SK-N-SH (cell line): Measurements from ENCODE around the gene HK1. TPM values are rescaled to one million over a fixed set of nuclear protein-coding genes. Genes with fewer than 3 reads are reported as not detected.

Experiments used
- CTCF ChIA-PET: fragments of 300-600, 350-600 bp; formaldehyde crosslinking; extraction: SDS; loops from one replicate; lab custom pipeline; 2021; lab: Yijun Ruan, JAX
- POLR2A ChIA-PET: fragments of 350-600 bp; sonication (Branson Sonifier 250); formaldehyde crosslinking; extraction: SDS; loops from one replicate; lab custom pipeline; 2020; ENCODE audit warnings: antibody characterized with exemption, inconsistent platforms; lab: Yijun Ruan, JAX
- DNase-seq: peaks from one replicate; pipeline ENCODE4 v3.0.0; 2012
- H2AFZ ChIP-seq: fragments of 200-600 bp; sonication (generic); 2 replicates; pipeline ENCODE4 v1.8.1; 2016; ENCODE audit warnings: antibody characterized with exemption, mild to moderate bottlenecking, low read depth
- H3F3A ChIP-seq: fragments of 200-600 bp; sonication (generic); replicated peaks from 2 replicates; pipeline ENCODE3; 2016; ENCODE audit warnings: antibody characterized with exemption, mild to moderate bottlenecking; ENCODE audit not compliant: insufficient read depth
- H3K27ac ChIP-seq, 2 experiments: fragments of 200-500 bp in 1 of 2; fragments of 200-600 bp in 1 of 2; sonication (Bioruptor generic) in 1 of 2; sonication (generic), shearing (Covaris generic) in 1 of 2; 2 replicates each; pipeline versions ENCODE4 v1.5.1 to v1.6.1; 2014 to 2016; ENCODE audit warnings: low read depth in 2 of 2, inconsistent platforms in 1 of 2, low read length in 1 of 2, mild to moderate bottlenecking in 1 of 2, mixed read lengths in 1 of 2
- H3K27me3 ChIP-seq: fragments of 200-600 bp; sonication (generic), shearing (Covaris generic); 2 replicates; pipeline ENCODE4 v1.6.1; 2016; ENCODE audit warnings: mixed run types; ENCODE audit not compliant: insufficient read depth
- H3K36me3 ChIP-seq, 2 experiments: fragments of 200-500 bp in 1 of 2; fragments of 200-600 bp in 1 of 2; sonication (Bioruptor generic) in 1 of 2; sonication (generic) in 1 of 2; replicated peaks in 1 of 2; 2 replicates each; pipeline versions ENCODE3 to v1.5.1; 2014 to 2016; ENCODE audit warnings: low read length in 1 of 2, mild to moderate bottlenecking in 1 of 2; ENCODE audit not compliant: insufficient read depth in 2 of 2, control insufficient read depth in 1 of 2
- H3K4me1 ChIP-seq, 2 experiments: fragments of 200-500 bp in 1 of 2; fragments of 200-600 bp in 1 of 2; sonication (Bioruptor generic) in 1 of 2; sonication (generic), shearing (Covaris generic) in 1 of 2; 2 replicates each; pipeline versions ENCODE4 v1.5.1 to v1.6.1; 2014 to 2016; ENCODE audit warnings: low read depth in 1 of 2, low read length in 1 of 2, mixed run types in 1 of 2; ENCODE audit not compliant: insufficient read depth in 2 of 2, control insufficient read depth in 1 of 2
- H3K4me2 ChIP-seq: fragments of 200-600 bp; sonication (generic), shearing (Covaris generic); 2 replicates; pipeline ENCODE4 v1.6.1; 2017; ENCODE audit warnings: mixed run types
- H3K4me3 ChIP-seq, 2 experiments: fragments of 200-500 bp in 1 of 2; fragments of 200-600 bp in 1 of 2; sonication (Bioruptor generic) in 1 of 2; sonication (generic), shearing (Covaris generic) in 1 of 2; 2 replicates each; pipeline versions ENCODE4 v1.5.1 to v1.8.1; 2014 to 2016; ENCODE audit warnings: low read depth in 2 of 2, inconsistent platforms in 1 of 2, low read length in 1 of 2, mild to moderate bottlenecking in 1 of 2, mixed read lengths in 1 of 2, moderate library complexity in 1 of 2
- H3K79me2 ChIP-seq: fragments of 200-600 bp; sonication (generic); 2 replicates; pipeline ENCODE4 v1.8.1; 2017; ENCODE audit warnings: mild to moderate bottlenecking; ENCODE audit not compliant: insufficient read depth
- H3K9ac ChIP-seq: fragments of 200-600 bp; sonication (generic); 2 replicates; pipeline ENCODE4 v1.6.1; 2017; ENCODE audit warnings: mixed run types
- H3K9me2 ChIP-seq: fragments of 200-600 bp; sonication (generic); 2 replicates; pipeline ENCODE4 v1.6.1; 2017; ENCODE audit warnings: mixed run types
- H3K9me3 ChIP-seq: fragments of 200-600 bp; sonication (generic); 2 replicates; pipeline ENCODE4 v1.6.1; 2017; ENCODE audit warnings: mixed run types, mild to moderate bottlenecking, moderate library complexity
- H4K20me1 ChIP-seq: fragments of 200-600 bp; sonication (generic); 2 replicates; pipeline ENCODE4 v1.6.1; 2017; ENCODE audit warnings: mild to moderate bottlenecking, mixed run types; ENCODE audit not compliant: insufficient read depth
- CHD2 ChIP-seq: fragments of 150-350 bp; IDR thresholded peaks from 2 replicates; pipeline ENCODE4 v1.6.1; 2018; ENCODE audit warnings: low read length; ENCODE audit not compliant: partially characterized antibody
- EZH2phosphoT487 ChIP-seq: fragments of 200-600 bp; sonication (generic); IDR thresholded peaks from 2 replicates; pipeline ENCODE4 v1.6.1; 2017; ENCODE audit warnings: low read depth, mixed run types, mild to moderate bottlenecking, antibody characterized with exemption, moderate library complexity, borderline replicate concordance
- FOXJ3 ChIP-seq: sonication (generic); formaldehyde crosslinking; IDR thresholded peaks from 2 replicates; pipeline ENCODE4 v1.5.1; 2020; ENCODE audit warnings: mild to moderate bottlenecking, missing genetic modification reagents
- FOXM1 ChIP-seq: IDR thresholded peaks from 2 replicates; pipeline ENCODE4 v1.4.0; 2012; ENCODE audit warnings: low read depth, mild to moderate bottlenecking
- GATA2 ChIP-seq: sonication (generic); formaldehyde crosslinking; IDR thresholded peaks from 2 replicates; pipeline ENCODE4 v1.5.0; 2020; ENCODE audit warnings: mild to moderate bottlenecking, missing genetic modification reagents
- JUND ChIP-seq: IDR thresholded peaks from 2 replicates; pipeline ENCODE4 v1.4.0; 2012
- MEF2A ChIP-seq: IDR thresholded peaks from 2 replicates; pipeline ENCODE4 v1.4.0; 2012; ENCODE audit warnings: low read depth, borderline replicate concordance
- MXI1 ChIP-seq: IDR thresholded peaks from 2 replicates; pipeline ENCODE4 v1.6.1; 2012; ENCODE audit warnings: mild to moderate bottlenecking, low read depth, low read length, improper control_type of control experiment
- NFIC ChIP-seq: IDR thresholded peaks from 2 replicates; pipeline ENCODE4 v1.4.0; 2012; ENCODE audit warnings: borderline replicate concordance
- NRF1 ChIP-seq: IDR thresholded peaks from 2 replicates; pipeline ENCODE4 v1.6.1; 2012; ENCODE audit warnings: low read depth, mild to moderate bottlenecking, low read length
- RAD21 ChIP-seq: IDR thresholded peaks from 2 replicates; pipeline ENCODE4 v1.6.1; 2012; ENCODE audit warnings: mild to moderate bottlenecking, low read length
- RCOR1 ChIP-seq: fragments of 150-350 bp; IDR thresholded peaks from 2 replicates; pipeline ENCODE4 v1.6.1; 2017; ENCODE audit warnings: antibody characterized with exemption, low read length
- RFX5 ChIP-seq: IDR thresholded peaks from 2 replicates; pipeline ENCODE4 v1.6.1; 2012; ENCODE audit warnings: mild to moderate bottlenecking, improper control_type of control experiment, low read length
- TEAD4 ChIP-seq: IDR thresholded peaks from 2 replicates; pipeline ENCODE4 v1.4.0; 2012; ENCODE audit warnings: mild to moderate bottlenecking, borderline replicate concordance; ENCODE audit not compliant: insufficient read depth
- YY1 ChIP-seq: IDR thresholded peaks from 2 replicates; pipeline ENCODE4 v1.4.0; 2012; ENCODE audit warnings: low read depth, mild to moderate bottlenecking
- WGBS: methylation state at CpG from one replicate; pipeline ENCODE4 v1.1.6; 2017; ENCODE audit warnings: low lambda C conversion rate; 5-methylcytosine and 5-hydroxymethylcytosine counted together
- polyA plus RNA-seq, 3 experiments: library from polyadenylated mRNA; depleted of rRNA; stranded (reverse); fragments of >200 nt; gene quantifications; 2 replicates each; pipeline ENCODE4 v1.2.3, GENCODE V29; 2012
- TF ChIP-seq, protein P1 (sequence below): IDR thresholded peaks from 2 replicates; pipeline ENCODE4; 2012
- TF ChIP-seq, protein P2 (sequence below): IDR thresholded peaks from 2 replicates; pipeline ENCODE4 v1.4.0; 2012; ENCODE audit warnings: low read depth, borderline replicate concordance
- TF ChIP-seq, protein P3 (sequence below): fragments of 150-350 bp; IDR thresholded peaks from 2 replicates; pipeline ENCODE4 v1.6.1; 2016; ENCODE audit warnings: mild to moderate bottlenecking, low read depth, low read length
- TF ChIP-seq, protein P4 (sequence below): fragments of 200-600 bp; sonication (generic); IDR thresholded peaks from 2 replicates; pipeline ENCODE4 v1.6.1; 2017; ENCODE audit warnings: antibody characterized with exemption, mild to moderate bottlenecking, moderate library complexity
- TF ChIP-seq, protein P5 (sequence below): fragments of 150-350 bp; IDR thresholded peaks from 2 replicates; pipeline ENCODE4 v1.6.1; 2017; ENCODE audit warnings: antibody characterized with exemption, low read length, low read depth, borderline replicate concordance

Gene HK1
- polyA plus RNA-seq, 1 of the 3 experiments (the other 2 are of a cell fraction): 38.7 TPM

DNA sequence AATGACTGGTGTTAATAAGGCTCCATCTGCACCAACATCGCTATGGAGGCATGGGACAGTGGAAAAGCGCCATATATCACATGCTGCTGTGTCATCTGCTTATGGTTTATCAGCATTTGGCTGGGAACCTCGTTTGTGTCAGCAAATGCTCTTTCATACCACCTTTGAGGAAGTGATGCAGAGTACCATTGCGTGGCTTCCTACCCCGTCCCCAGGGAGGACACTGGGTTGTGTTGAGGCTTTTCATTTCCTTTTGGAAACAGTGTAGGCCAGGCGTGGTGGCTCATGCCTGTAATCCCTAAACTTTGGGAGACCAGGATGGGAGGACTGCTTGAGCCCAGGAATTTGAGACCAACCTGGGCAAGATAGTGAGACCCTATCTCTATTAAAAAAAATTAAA, 131.7 kb downstream of the HK1 start:
- no peaks in the 10 kb centered on the region for H3K27me3 ChIP-seq
- no peak for TF ChIP-seq GATA2
- TF ChIP-seq, protein P1, sequence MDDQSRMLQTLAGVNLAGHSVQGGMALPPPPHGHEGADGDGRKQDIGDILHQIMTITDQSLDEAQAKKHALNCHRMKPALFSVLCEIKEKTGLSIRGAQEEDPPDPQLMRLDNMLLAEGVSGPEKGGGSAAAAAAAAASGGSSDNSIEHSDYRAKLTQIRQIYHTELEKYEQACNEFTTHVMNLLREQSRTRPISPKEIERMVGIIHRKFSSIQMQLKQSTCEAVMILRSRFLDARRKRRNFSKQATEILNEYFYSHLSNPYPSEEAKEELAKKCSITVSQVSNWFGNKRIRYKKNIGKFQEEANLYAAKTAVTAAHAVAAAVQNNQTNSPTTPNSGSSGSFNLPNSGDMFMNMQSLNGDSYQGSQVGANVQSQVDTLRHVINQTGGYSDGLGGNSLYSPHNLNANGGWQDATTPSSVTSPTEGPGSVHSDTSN: no peak
- no peak for TF ChIP-seq EZH2phosphoT487
- no peak for TF ChIP-seq RAD21
- no peak for TF ChIP-seq FOXJ3
- TF ChIP-seq, protein P2, sequence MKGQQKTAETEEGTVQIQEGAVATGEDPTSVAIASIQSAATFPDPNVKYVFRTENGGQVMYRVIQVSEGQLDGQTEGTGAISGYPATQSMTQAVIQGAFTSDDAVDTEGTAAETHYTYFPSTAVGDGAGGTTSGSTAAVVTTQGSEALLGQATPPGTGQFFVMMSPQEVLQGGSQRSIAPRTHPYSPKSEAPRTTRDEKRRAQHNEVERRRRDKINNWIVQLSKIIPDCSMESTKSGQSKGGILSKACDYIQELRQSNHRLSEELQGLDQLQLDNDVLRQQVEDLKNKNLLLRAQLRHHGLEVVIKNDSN: no peak
- TF ChIP-seq, protein P3, sequence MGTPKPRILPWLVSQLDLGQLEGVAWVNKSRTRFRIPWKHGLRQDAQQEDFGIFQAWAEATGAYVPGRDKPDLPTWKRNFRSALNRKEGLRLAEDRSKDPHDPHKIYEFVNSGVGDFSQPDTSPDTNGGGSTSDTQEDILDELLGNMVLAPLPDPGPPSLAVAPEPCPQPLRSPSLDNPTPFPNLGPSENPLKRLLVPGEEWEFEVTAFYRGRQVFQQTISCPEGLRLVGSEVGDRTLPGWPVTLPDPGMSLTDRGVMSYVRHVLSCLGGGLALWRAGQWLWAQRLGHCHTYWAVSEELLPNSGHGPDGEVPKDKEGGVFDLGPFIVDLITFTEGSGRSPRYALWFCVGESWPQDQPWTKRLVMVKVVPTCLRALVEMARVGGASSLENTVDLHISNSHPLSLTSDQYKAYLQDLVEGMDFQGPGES: no peak
- TF ChIP-seq FOXM1: no peak
- no peak for TF ChIP-seq MEF2A
- TF ChIP-seq YY1: no peak
- no peak for TF ChIP-seq CHD2
- TF ChIP-seq, protein P4, sequence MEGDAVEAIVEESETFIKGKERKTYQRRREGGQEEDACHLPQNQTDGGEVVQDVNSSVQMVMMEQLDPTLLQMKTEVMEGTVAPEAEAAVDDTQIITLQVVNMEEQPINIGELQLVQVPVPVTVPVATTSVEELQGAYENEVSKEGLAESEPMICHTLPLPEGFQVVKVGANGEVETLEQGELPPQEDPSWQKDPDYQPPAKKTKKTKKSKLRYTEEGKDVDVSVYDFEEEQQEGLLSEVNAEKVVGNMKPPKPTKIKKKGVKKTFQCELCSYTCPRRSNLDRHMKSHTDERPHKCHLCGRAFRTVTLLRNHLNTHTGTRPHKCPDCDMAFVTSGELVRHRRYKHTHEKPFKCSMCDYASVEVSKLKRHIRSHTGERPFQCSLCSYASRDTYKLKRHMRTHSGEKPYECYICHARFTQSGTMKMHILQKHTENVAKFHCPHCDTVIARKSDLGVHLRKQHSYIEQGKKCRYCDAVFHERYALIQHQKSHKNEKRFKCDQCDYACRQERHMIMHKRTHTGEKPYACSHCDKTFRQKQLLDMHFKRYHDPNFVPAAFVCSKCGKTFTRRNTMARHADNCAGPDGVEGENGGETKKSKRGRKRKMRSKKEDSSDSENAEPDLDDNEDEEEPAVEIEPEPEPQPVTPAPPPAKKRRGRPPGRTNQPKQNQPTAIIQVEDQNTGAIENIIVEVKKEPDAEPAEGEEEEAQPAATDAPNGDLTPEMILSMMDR: no peak
- TF ChIP-seq RFX5: no peak
- TF ChIP-seq RCOR1: no peak
- no peak for TF ChIP-seq JUND
- TF ChIP-seq TEAD4: no peak
- TF ChIP-seq NFIC: no peak
- TF ChIP-seq, protein P5, sequence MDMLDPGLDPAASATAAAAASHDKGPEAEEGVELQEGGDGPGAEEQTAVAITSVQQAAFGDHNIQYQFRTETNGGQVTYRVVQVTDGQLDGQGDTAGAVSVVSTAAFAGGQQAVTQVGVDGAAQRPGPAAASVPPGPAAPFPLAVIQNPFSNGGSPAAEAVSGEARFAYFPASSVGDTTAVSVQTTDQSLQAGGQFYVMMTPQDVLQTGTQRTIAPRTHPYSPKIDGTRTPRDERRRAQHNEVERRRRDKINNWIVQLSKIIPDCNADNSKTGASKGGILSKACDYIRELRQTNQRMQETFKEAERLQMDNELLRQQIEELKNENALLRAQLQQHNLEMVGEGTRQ: no peak
- no peak for TF ChIP-seq NRF1
- no peak for TF ChIP-seq MXI1
- H4K20me1 ChIP-seq: no peaks in the 10 kb centered on the region
- H3K9me2 ChIP-seq: no peaks in the 10 kb centered on the region
- H3K79me2 ChIP-seq: no peaks in the 10 kb centered on the region
- H2AFZ ChIP-seq: no peak overlapping the region
- H3K36me3 ChIP-seq: no peaks in the 10 kb centered on the region
- no peak for DNase-seq
- H3K9ac ChIP-seq: no peak overlapping the region
- CTCF ChIA-PET: interaction anchor here (0.8 to 2.1 kb wide), 4 partner anchors 10 to 227 kb away, joined by 3 to 6 read pairs (median 4); no protein-coding TSS in a partner anchor
- no peak overlapping the region for H3K4me2 ChIP-seq
- H3K4me1 ChIP-seq: peaks cover 0 to 21% of the 10 kb centered on the region in 2 experiments; a peak in 2 of 4 replicates
- POLR2A ChIA-PET: no interaction called here
- H3F3A ChIP-seq: peaks cover 10% of the 10 kb centered on the region
- 79% methylated on average over 6 of the region's 6 CpGs for WGBS
- H3K9me3 ChIP-seq: no peaks in the 10 kb centered on the region
- no peak overlapping the region for H3K4me3 ChIP-seq
- H3K27ac ChIP-seq: no peak overlapping the region
